K562 (cell line): Measurements from ENCODE around the gene KLK6. TPM values are rescaled to one million over a fixed set of nuclear protein-coding genes. Genes with fewer than 3 reads are reported as not detected.

ENCODE experiments used
- ATAC-seq: fragments of 200-7000 bp; cut with Tn5 transposase; 3 replicates; pipeline ENCODE4 v1.9.1; 2020; ENCODE audit warnings: moderate library complexity
- BruUV-seq: library from RNA; stranded (reverse); fragments of 400-500 nt; replicated peaks from 2 replicates; lab custom pipeline; 2021; lab: Mats Ljungman, UMichigan
- CTCF ChIA-PET: fragments of 300-600 bp; formaldehyde crosslinking; extraction: SDS; loops from one replicate; lab custom pipeline; 2021; ENCODE audit warnings: low intra/inter-chr PET ratio; lab: Yijun Ruan, JAX
- POLR2A ChIA-PET: fragments of 300-600, 350-650 bp; sonication (Branson Sonifier 250); formaldehyde crosslinking; extraction: SDS; loops from one replicate; lab custom pipeline; 2021; ENCODE audit warnings: antibody characterized with exemption, inconsistent platforms; lab: Yijun Ruan, JAX
- DNase-seq, 4 experiments: peaks; one replicate each; pipeline versions ENCODE4 v3.0.0 to v3.0.0-alpha.2; 2011 to 2018; ENCODE audit warnings: low spot score in 3 of 4, mixed read lengths in 3 of 4; ENCODE audit errors: extremely low read depth in 1 of 4
- FAIRE-seq: peaks from 2 replicates; lab custom pipeline; 2011; peaks lifted over from hg19 to GRCh38; lab: Jason Lieb, UNC
- H2AFZ ChIP-seq: 2 replicates; pipeline ENCODE4 v1.6.0; 2011; ENCODE audit warnings: low read depth, low read length, control low read depth, inconsistent platforms
- H3K27ac ChIP-seq: fragments of 200-600 bp; 3 replicates; pipeline ENCODE4 v1.8.0; 2011; ENCODE audit warnings: low read depth, mild to moderate bottlenecking, control low read depth, inconsistent platforms, low read length, moderate library complexity, mixed read lengths; ENCODE audit errors: extremely low read depth
- H3K27me3 ChIP-seq, 2 experiments: fragments of 300-600 bp in 1 of 2; 2 replicates in 1 of 2; 3 replicates in 1 of 2; pipeline versions ENCODE4 v1.6.0 to v1.8.0; 2011; ENCODE audit warnings: inconsistent platforms in 2 of 2, low read length in 2 of 2, mild to moderate bottlenecking in 1 of 2, mixed read lengths in 1 of 2, moderate library complexity in 1 of 2; ENCODE audit not compliant: control insufficient read depth in 2 of 2, insufficient read depth in 2 of 2
- H3K36me3 ChIP-seq: fragments of 300-600 bp; 3 replicates; pipeline ENCODE4 v1.8.0; 2011; ENCODE audit warnings: mild to moderate bottlenecking, low read length, inconsistent platforms; ENCODE audit not compliant: control insufficient read depth, insufficient read depth
- H3K4me1 ChIP-seq, 2 experiments: fragments of 200-600 bp in 1 of 2; replicated peaks in 1 of 2; 2 replicates in 1 of 2; 3 replicates in 1 of 2; pipeline versions ENCODE4 v1.5.1 to v1.8.0; 2011; ENCODE audit warnings: inconsistent platforms in 2 of 2, low read length in 2 of 2, mild to moderate bottlenecking in 1 of 2, mixed read lengths in 1 of 2, moderate library complexity in 1 of 2; ENCODE audit not compliant: control insufficient read depth in 2 of 2, insufficient read depth in 2 of 2
- H3K4me2 ChIP-seq: 2 replicates; pipeline ENCODE4 v1.6.1; 2011; ENCODE audit warnings: low read length, control low read depth, inconsistent platforms, mixed read lengths; ENCODE audit not compliant: insufficient read depth
- H3K4me3 ChIP-seq: fragments of 200-600 bp; sonication (generic), shearing (Covaris generic); 2 replicates; pipeline ENCODE4 v1.5.1; 2016; ENCODE audit warnings: control low read depth, inconsistent platforms
- H3K79me2 ChIP-seq: fragments of 200-600 bp; 3 replicates; pipeline ENCODE4 v1.8.0; 2011; ENCODE audit warnings: low read length, inconsistent platforms; ENCODE audit not compliant: control insufficient read depth, insufficient read depth
- H3K9ac ChIP-seq, 2 experiments: 2 replicates each; pipeline versions ENCODE4 v1.6.0 to v1.6.1; 2011; ENCODE audit warnings: low read depth in 2 of 2, low read length in 2 of 2, control low read depth in 1 of 2, inconsistent platforms in 1 of 2, mild to moderate bottlenecking in 1 of 2, mixed read lengths in 1 of 2; ENCODE audit not compliant: insufficient read depth in 1 of 2
- H3K9me1 ChIP-seq: one replicate; pipeline ENCODE4 v1.6.0; 2011; ENCODE audit warnings: inconsistent platforms, mild to moderate bottlenecking, low read length, moderate library complexity; ENCODE audit not compliant: control insufficient read depth, insufficient read depth
- H3K9me3 ChIP-seq: replicated peaks from 2 replicates; pipeline ENCODE4 v1.5.1; 2011; ENCODE audit warnings: low read depth, low read length, inconsistent platforms; ENCODE audit not compliant: control insufficient read depth, insufficient read depth
- H4K20me1 ChIP-seq: replicated peaks from 2 replicates; pipeline ENCODE4 v1.6.1; 2011; ENCODE audit warnings: low read length, inconsistent platforms, mixed read lengths; ENCODE audit not compliant: control insufficient read depth, insufficient read depth
- BCL6 ChIP-seq: fragments of 250-450 bp; sonication (Bioruptor Pico); IDR thresholded peaks from 2 replicates; pipeline ENCODE4 v1.4.0; 2020
- CC2D1A ChIP-seq: fragments of 450-650 bp; IDR thresholded peaks from 2 replicates; pipeline ENCODE4 v1.6.1; 2017; ENCODE audit warnings: mild to moderate bottlenecking
- CEBPZ ChIP-seq: fragments of 150-350 bp; IDR thresholded peaks from 2 replicates; pipeline ENCODE4 v1.6.1; 2014; ENCODE audit warnings: low read depth, mild to moderate bottlenecking, low read length, borderline replicate concordance
- E2F4 ChIP-seq: sonication (generic); formaldehyde crosslinking; IDR thresholded peaks from 2 replicates; pipeline ENCODE4 v1.8.0; 2022; ENCODE audit warnings: mild to moderate bottlenecking, low read depth, missing genetic modification reagents
- IRF2 ChIP-seq: sonication (generic); formaldehyde crosslinking; IDR thresholded peaks from 2 replicates; pipeline ENCODE4 v1.8.1; 2022; ENCODE audit warnings: mild to moderate bottlenecking, missing genetic modification reagents
- KAT8 ChIP-seq: fragments of 450-650 bp; IDR thresholded peaks from 2 replicates; pipeline ENCODE4 v1.6.1; 2016; ENCODE audit warnings: low read depth, mild to moderate bottlenecking
- MBD2 ChIP-seq: sonication (generic); IDR thresholded peaks from 2 replicates; pipeline ENCODE4 v1.6.1; 2016; ENCODE audit warnings: low read depth, borderline replicate concordance
- PATZ1 ChIP-seq: fragments of 250-450 bp; sonication (Bioruptor Pico); IDR thresholded peaks from 2 replicates; pipeline ENCODE4 v1.5.0; 2020; ENCODE audit warnings: mild to moderate bottlenecking, borderline replicate concordance
- TAL1 ChIP-seq: fragments of 450-650 bp; IDR thresholded peaks from 2 replicates; pipeline ENCODE4 v1.6.1; 2016; ENCODE audit warnings: mild to moderate bottlenecking
- ZNF561 ChIP-seq: fragments of 450-650 bp; formaldehyde crosslinking; conservative IDR thresholded peaks from 2 replicates; pipeline ENCODE4 v1.4.0; 2020; ENCODE audit warnings: mild to moderate bottlenecking, moderate library complexity
- WGBS: fragments of 100-300 bp; shearing (Covaris generic); methylation state at CpG from one replicate; pipeline ENCODE4 v1.1.6; 2016; ENCODE audit warnings: low coverage, mixed read lengths; ENCODE audit not compliant: insufficient coverage; ENCODE audit errors: missing lambda C conversion rate; 5-methylcytosine and 5-hydroxymethylcytosine counted together
- in situ Hi-C: fragments of 300-500 bp; cut with MboI; formaldehyde crosslinking; loops from 4 replicates; pipeline ENCODE4 v1.15.0; 2018; ENCODE audit warnings: inconsistent platforms, mixed read lengths
- intact Hi-C: fragments of 100-400 bp; cut with micrococcal nuclease; formaldehyde crosslinking; loops from 2 replicates; pipeline ENCODE4 v1.14.2; 2022
- polyA plus RNA-seq, 8 experiments: library from polyadenylated mRNA; depleted of rRNA in 4 of 8; stranded (reverse) in 5 of 8; unstranded in 3 of 8; fragments of >200 nt; fragmentation: Nextera tagmentation in 2 of 8; fragmentation: Illumina TruSeq in 1 of 8; extraction: Ambion mirVana in 2 of 8; extraction: Trizol in 1 of 8; gene quantifications; 2 replicates each; pipeline versions ENCODE4 v1.2.1 to v1.2.3, GENCODE V29; 2011 to 2014; ENCODE audit warnings: inconsistent platforms in 1 of 8, missing spikeins in 1 of 8
- total RNA-seq, 7 experiments: library from RNA; depleted of rRNA in 6 of 7; stranded (reverse); fragments of >200 nt in 6 of 7; fragmentation: Illumina TruSeq in 2 of 7; extraction: Trizol in 2 of 7; gene quantifications; 2 replicates each; pipeline versions ENCODE4 v1.2.1 to v1.2.3, GENCODE V29; 2011 to 2021; ENCODE audit warnings: low replicate concordance in 1 of 7

Gene KLK6
- total and polyA plus RNA-seq, 9 of the 15 experiments (the other 6 are each of a cell fraction or from before 2014, with no cell fraction given), result not detected

GRCh38 chr19:50912102-50912599 is 57.2 kb downstream of the KLK6 start:
- DNase-seq, result no peak
- WGBS, result under 1% methylated on average over 19 of the region's 21 CpGs
- in situ Hi-C loops, result loop anchor here (10.0 kb wide), 1 partner anchor 377 kb away; no protein-coding TSS in a partner anchor
- Histone ChIP-seq H3K27ac (no peak overlapping the region), H2AFZ (no peak overlapping the region), H3K9me3 (no peaks in the 10 kb centered on the region), H3K4me2 (no peak overlapping the region), H3K4me3 (no peak overlapping the region), H3K27me3 (peaks cover 27 to 58% of the 10 kb centered on the region in 2 experiments), H3K36me3 (no peaks in the 10 kb centered on the region), H3K4me1 (peaks cover 0 to 28% of the 10 kb centered on the region in 2 experiments; a peak in 3 of 5 replicates), H3K79me2 (no peaks in the 10 kb centered on the region), H3K9ac (no peak overlapping the region), H4K20me1 (peaks cover 3% of the 10 kb centered on the region; the same call in 1 of the 2 replicates), H3K9me1 (no peaks in the 10 kb centered on the region)
- no peak for ATAC-seq
- no peak for TF ChIP-seq IRF2
- TF ChIP-seq MBD2, result no peak
- TF ChIP-seq TAL1, result no peak
- no peak for TF ChIP-seq PATZ1 (CRISPR knock-in tag)
- no peak for TF ChIP-seq KAT8
- TF ChIP-seq CC2D1A, result no peak
- no peak for TF ChIP-seq CEBPZ
- no peak for TF ChIP-seq BCL6 (CRISPR knock-in tag)
- no peak for TF ChIP-seq ZNF561 (CRISPR knock-in tag)
- TF ChIP-seq E2F4 (CRISPR knock-in tag), result no peak
- no peak for FAIRE-seq
- intact Hi-C loops, result no loop called here
- CTCF ChIA-PET, result no interaction called here
- BruUV-seq, result no TSS peak
- POLR2A ChIA-PET, result interaction anchor here (0.6 to 1.8 kb wide), 6 partner anchors 10 to 180 kb away, joined by 3 to 5 read pairs (median 3); no protein-coding TSS in a partner anchor
